ENCODE measurements around the gene CYSLTR1.

CYSLTR1 gene

GRCh38 chrX:78321809-78322208 is 5.6 kb downstream of the CYSLTR1 start:
- H2AFZ ChIP-seq (ENCODE audit: low read length): no peak overlapping the region
- H4K20me1 ChIP-seq (ENCODE audit: insufficient read depth, low read length, poor library complexity, severe bottlenecking): no peaks in the 10 kb centered on the region
- H3K27me3 ChIP-seq (ENCODE audit: insufficient read depth, low read length, poor library complexity, severe bottlenecking): no peaks in the 10 kb centered on the region
- H3K36me3 ChIP-seq (ENCODE audit: insufficient read depth, low read length): no peaks in the 10 kb centered on the region
- H3F3A ChIP-seq (ENCODE audit: low read depth): peaks cover 3% of the 10 kb centered on the region; the same call in 1 of the 2 replicates
- H3K4me1 ChIP-seq (ENCODE audit: insufficient read depth, low read length, poor library complexity, severe bottlenecking): peaks cover 49% of the 10 kb centered on the region
- no peaks in the 10 kb centered on the region for H3K9me2 ChIP-seq (replicated peaks; ENCODE audit: low read depth, low read length)
- TF ChIP-seq CTCF (conservative IDR thresholded peaks at IDR 0.05; ENCODE audit: low read length) (no peak), EZH2phosphoT487 (IDR thresholded peaks at IDR 0.05; ENCODE audit: borderline replicate concordance) (no peak)
- peak overlapping the region; percentile 61 for H3K4me3 ChIP-seq (ENCODE audit: low read length, poor library complexity, severe bottlenecking)
- H3K79me2 ChIP-seq (ENCODE audit: insufficient read depth, low read length): peaks cover 3% of the 10 kb centered on the region; the same call in 1 of the 2 replicates
- peak overlapping the region; percentile 36 for H3K9ac ChIP-seq (ENCODE audit: low read depth, low read length, poor library complexity, severe bottlenecking)
- no peaks in the 10 kb centered on the region for H3K9me3 ChIP-seq (ENCODE audit: insufficient read depth, low read depth, low read length)
- peak overlapping the region; percentile 66 for H3K4me2 ChIP-seq (ENCODE audit: low read depth, low read length, poor library complexity, severe bottlenecking)

GRCh38 chrX:78316265-78316664 is 11.1 kb downstream of the CYSLTR1 start:
- H3K9me2 ChIP-seq (replicated peaks; ENCODE audit: low read depth, low read length): no peaks in the 10 kb centered on the region
- H3F3A ChIP-seq (ENCODE audit: low read depth): no peaks in the 10 kb centered on the region
- H3K27me3 ChIP-seq (ENCODE audit: insufficient read depth, low read length, poor library complexity, severe bottlenecking): no peaks in the 10 kb centered on the region
- no peaks in the 10 kb centered on the region for H3K79me2 ChIP-seq (ENCODE audit: insufficient read depth, low read length)
- H4K20me1 ChIP-seq (ENCODE audit: insufficient read depth, low read length, poor library complexity, severe bottlenecking): no peaks in the 10 kb centered on the region
- H3K36me3 ChIP-seq (ENCODE audit: insufficient read depth, low read length): no peaks in the 10 kb centered on the region
- peaks cover 14% of the 10 kb centered on the region for H3K4me1 ChIP-seq (ENCODE audit: insufficient read depth, low read length, poor library complexity, severe bottlenecking)
- no peak overlapping the region for H3K9ac ChIP-seq (ENCODE audit: low read depth, low read length, poor library complexity, severe bottlenecking)
- no peak overlapping the region for H3K4me2 ChIP-seq (ENCODE audit: low read depth, low read length, poor library complexity, severe bottlenecking)
- H3K4me3 ChIP-seq (ENCODE audit: low read length, poor library complexity, severe bottlenecking): no peak overlapping the region
- no peaks in the 10 kb centered on the region for H3K9me3 ChIP-seq (ENCODE audit: insufficient read depth, low read depth, low read length)
- TF ChIP-seq EZH2phosphoT487 (IDR thresholded peaks at IDR 0.05; ENCODE audit: borderline replicate concordance): no peak
- TF ChIP-seq CTCF (conservative IDR thresholded peaks at IDR 0.05; ENCODE audit: low read length): no peak
- no peak overlapping the region for H2AFZ ChIP-seq (ENCODE audit: low read length)

GRCh38 chrX:78315745-78316144 is 11.7 kb downstream of the CYSLTR1 start:
- Histone ChIP-seq H3K9me2 (replicated peaks; ENCODE audit: low read depth, low read length) (no peaks in the 10 kb centered on the region), H3K9ac (ENCODE audit: low read depth, low read length, poor library complexity, severe bottlenecking) (no peak overlapping the region), H3K9me3 (ENCODE audit: insufficient read depth, low read depth, low read length) (no peaks in the 10 kb centered on the region), H3K4me1 (ENCODE audit: insufficient read depth, low read length, poor library complexity, severe bottlenecking) (peaks cover 8% of the 10 kb centered on the region), H3K79me2 (ENCODE audit: insufficient read depth, low read length) (no peaks in the 10 kb centered on the region), H3K4me3 (ENCODE audit: low read length, poor library complexity, severe bottlenecking) (no peak overlapping the region), H3K4me2 (ENCODE audit: low read depth, low read length, poor library complexity, severe bottlenecking) (no peak overlapping the region), H4K20me1 (ENCODE audit: insufficient read depth, low read length, poor library complexity, severe bottlenecking) (no peaks in the 10 kb centered on the region), H2AFZ (ENCODE audit: low read length) (no peak overlapping the region), H3F3A (ENCODE audit: low read depth) (no peaks in the 10 kb centered on the region), H3K27me3 (ENCODE audit: insufficient read depth, low read length, poor library complexity, severe bottlenecking) (no peaks in the 10 kb centered on the region), H3K36me3 (ENCODE audit: insufficient read depth, low read length) (no peaks in the 10 kb centered on the region)
- TF ChIP-seq EZH2phosphoT487 (IDR thresholded peaks at IDR 0.05; ENCODE audit: borderline replicate concordance): no peak
- TF ChIP-seq CTCF (conservative IDR thresholded peaks at IDR 0.05; ENCODE audit: low read length): no peak
